Measurements from ENCODE around the gene GHDC. TPM values are rescaled to one million over a fixed set of nuclear protein-coding genes. Genes with fewer than 3 reads are reported as not detected.

Gene GHDC
- total RNA-seq, 1 experiment from 2014 or later = 7.5 TPM

DNA sequence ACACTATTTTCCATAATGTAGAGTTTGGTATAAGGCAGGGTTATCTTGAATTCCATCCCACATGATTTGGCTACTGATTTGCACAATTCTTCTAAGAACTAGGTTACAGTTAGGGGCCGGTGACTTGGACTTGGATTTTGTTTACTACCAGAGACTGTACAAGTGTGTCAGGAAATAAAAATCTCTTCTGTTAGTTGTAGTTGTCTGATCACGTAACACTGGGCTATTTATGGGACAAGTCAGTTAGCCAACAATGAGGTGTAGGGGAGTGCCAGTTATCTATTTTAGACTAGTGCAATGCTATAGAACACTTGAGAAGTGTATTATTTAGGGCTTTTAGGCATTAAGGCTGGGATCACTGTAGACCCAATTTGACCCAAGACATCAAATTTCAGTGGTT is 39.7 kb upstream of the GHDC start (continued):
- TF ChIP-seq, protein P1, sequence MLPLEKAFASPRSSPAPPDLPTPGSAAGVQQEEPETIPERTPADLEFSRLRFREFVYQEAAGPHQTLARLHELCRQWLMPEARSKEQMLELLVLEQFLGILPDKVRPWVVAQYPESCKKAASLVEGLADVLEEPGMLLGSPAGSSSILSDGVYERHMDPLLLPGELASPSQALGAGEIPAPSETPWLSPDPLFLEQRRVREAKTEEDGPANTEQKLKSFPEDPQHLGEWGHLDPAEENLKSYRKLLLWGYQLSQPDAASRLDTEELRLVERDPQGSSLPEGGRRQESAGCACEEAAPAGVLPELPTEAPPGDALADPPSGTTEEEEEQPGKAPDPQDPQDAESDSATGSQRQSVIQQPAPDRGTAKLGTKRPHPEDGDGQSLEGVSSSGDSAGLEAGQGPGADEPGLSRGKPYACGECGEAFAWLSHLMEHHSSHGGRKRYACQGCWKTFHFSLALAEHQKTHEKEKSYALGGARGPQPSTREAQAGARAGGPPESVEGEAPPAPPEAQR (CRISPR knock-in tag; IDR thresholded peaks at IDR 0.05) = no peak
- TF ChIP-seq, protein P2, sequence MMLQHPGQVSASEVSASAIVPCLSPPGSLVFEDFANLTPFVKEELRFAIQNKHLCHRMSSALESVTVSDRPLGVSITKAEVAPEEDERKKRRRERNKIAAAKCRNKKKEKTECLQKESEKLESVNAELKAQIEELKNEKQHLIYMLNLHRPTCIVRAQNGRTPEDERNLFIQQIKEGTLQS (CRISPR knock-in tag; conservative IDR thresholded peaks at IDR 0.05) = no peak
- no peak for TF ChIP-seq SMAD3 (CRISPR knock-in tag; IDR thresholded peaks at IDR 0.05; ENCODE audit: borderline replicate concordance)

DNA sequence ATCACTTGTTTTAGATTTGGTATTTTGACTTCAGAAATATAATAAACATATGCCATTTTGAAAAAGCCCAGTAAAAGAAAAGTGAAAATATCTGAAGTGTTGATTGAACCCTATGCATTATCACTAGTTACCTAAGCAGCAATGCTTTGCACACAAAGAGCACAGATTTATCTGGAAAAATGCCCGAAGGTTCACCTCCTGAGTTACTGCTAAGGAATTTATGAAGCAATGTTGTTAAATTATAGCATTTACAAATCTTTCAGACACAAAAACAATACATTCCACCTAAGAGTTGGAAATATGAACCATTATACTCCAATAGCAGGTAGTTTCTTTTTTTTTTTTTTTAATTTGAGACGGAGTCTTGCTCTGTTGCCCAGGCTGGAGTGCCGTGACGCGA is 38.9 kb upstream of the GHDC start:
- ChIA-PET CTCF (interaction anchor here (2.8 kb wide), 1 partner anchor 11 kb away, joined by 13 read pairs; no protein-coding TSS in a partner anchor), POLR2A (no interaction called here)
- Mint-ChIP-seq H3K27ac (no peak overlapping the region), H3K4me1 (no peaks in the 10 kb centered on the region), H3K27me3 (ENCODE audit: low read depth) (no peaks in the 10 kb centered on the region), H3K9me3 (no peaks in the 10 kb centered on the region), H3K36me3 (no peaks in the 10 kb centered on the region), H3K4me3 (no peak overlapping the region)
- ATAC-seq = no peak
- TF ChIP-seq SMAD3 (CRISPR knock-in tag; IDR thresholded peaks at IDR 0.05; ENCODE audit: borderline replicate concordance) (no peak), GABPB1 (CRISPR knock-in tag; IDR thresholded peaks at IDR 0.05) (no peak), MXD4 (CRISPR knock-in tag; IDR thresholded peaks at IDR 0.05; ENCODE audit: borderline replicate concordance) (no peak), ZNF232 (CRISPR knock-in tag; IDR thresholded peaks at IDR 0.05) (no peak), ZNF219 (CRISPR knock-in tag; IDR thresholded peaks at IDR 0.05; ENCODE audit: borderline replicate concordance) (no peak), ELF4 (CRISPR knock-in tag; IDR thresholded peaks at IDR 0.05; ENCODE audit: low read depth) (no peak), GRHL2 (CRISPR knock-in tag; IDR thresholded peaks at IDR 0.05; ENCODE audit: insufficient replicate concordance, severe bottlenecking) (no peak), TP53 (CRISPR knock-in tag; IDR thresholded peaks at IDR 0.05) (no peak), CREB1 (CRISPR knock-in tag; IDR thresholded peaks at IDR 0.05) (no peak)
- TF ChIP-seq, protein P3, sequence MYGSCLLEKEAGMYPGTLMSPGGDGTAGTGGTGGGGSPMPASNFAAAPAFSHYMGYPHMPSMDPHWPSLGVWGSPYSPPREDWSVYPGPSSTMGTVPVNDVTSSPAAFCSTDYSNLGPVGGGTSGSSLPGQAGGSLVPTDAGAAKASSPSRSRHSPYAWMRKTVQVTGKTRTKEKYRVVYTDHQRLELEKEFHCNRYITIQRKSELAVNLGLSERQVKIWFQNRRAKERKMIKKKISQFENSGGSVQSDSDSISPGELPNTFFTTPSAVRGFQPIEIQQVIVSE (CRISPR knock-in tag; IDR thresholded peaks at IDR 0.05; ENCODE audit: borderline replicate concordance) = no peak
- TF ChIP-seq, protein P4, sequence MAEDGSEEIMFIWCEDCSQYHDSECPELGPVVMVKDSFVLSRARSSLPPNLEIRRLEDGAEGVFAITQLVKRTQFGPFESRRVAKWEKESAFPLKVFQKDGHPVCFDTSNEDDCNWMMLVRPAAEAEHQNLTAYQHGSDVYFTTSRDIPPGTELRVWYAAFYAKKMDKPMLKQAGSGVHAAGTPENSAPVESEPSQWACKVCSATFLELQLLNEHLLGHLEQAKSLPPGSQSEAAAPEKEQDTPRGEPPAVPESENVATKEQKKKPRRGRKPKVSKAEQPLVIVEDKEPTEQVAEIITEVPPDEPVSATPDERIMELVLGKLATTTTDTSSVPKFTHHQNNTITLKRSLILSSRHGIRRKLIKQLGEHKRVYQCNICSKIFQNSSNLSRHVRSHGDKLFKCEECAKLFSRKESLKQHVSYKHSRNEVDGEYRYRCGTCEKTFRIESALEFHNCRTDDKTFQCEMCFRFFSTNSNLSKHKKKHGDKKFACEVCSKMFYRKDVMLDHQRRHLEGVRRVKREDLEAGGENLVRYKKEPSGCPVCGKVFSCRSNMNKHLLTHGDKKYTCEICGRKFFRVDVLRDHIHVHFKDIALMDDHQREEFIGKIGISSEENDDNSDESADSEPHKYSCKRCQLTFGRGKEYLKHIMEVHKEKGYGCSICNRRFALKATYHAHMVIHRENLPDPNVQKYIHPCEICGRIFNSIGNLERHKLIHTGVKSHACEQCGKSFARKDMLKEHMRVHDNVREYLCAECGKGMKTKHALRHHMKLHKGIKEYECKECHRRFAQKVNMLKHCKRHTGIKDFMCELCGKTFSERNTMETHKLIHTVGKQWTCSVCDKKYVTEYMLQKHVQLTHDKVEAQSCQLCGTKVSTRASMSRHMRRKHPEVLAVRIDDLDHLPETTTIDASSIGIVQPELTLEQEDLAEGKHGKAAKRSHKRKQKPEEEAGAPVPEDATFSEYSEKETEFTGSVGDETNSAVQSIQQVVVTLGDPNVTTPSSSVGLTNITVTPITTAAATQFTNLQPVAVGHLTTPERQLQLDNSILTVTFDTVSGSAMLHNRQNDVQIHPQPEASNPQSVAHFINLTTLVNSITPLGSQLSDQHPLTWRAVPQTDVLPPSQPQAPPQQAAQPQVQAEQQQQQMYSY (CRISPR knock-in tag; IDR thresholded peaks at IDR 0.05) = no peak
- TF ChIP-seq, protein P5, sequence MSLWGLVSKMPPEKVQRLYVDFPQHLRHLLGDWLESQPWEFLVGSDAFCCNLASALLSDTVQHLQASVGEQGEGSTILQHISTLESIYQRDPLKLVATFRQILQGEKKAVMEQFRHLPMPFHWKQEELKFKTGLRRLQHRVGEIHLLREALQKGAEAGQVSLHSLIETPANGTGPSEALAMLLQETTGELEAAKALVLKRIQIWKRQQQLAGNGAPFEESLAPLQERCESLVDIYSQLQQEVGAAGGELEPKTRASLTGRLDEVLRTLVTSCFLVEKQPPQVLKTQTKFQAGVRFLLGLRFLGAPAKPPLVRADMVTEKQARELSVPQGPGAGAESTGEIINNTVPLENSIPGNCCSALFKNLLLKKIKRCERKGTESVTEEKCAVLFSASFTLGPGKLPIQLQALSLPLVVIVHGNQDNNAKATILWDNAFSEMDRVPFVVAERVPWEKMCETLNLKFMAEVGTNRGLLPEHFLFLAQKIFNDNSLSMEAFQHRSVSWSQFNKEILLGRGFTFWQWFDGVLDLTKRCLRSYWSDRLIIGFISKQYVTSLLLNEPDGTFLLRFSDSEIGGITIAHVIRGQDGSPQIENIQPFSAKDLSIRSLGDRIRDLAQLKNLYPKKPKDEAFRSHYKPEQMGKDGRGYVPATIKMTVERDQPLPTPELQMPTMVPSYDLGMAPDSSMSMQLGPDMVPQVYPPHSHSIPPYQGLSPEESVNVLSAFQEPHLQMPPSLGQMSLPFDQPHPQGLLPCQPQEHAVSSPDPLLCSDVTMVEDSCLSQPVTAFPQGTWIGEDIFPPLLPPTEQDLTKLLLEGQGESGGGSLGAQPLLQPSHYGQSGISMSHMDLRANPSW (CRISPR knock-in tag; conservative IDR thresholded peaks at IDR 0.05; ENCODE audit: low read depth) = no peak
- TF ChIP-seq, protein P6, sequence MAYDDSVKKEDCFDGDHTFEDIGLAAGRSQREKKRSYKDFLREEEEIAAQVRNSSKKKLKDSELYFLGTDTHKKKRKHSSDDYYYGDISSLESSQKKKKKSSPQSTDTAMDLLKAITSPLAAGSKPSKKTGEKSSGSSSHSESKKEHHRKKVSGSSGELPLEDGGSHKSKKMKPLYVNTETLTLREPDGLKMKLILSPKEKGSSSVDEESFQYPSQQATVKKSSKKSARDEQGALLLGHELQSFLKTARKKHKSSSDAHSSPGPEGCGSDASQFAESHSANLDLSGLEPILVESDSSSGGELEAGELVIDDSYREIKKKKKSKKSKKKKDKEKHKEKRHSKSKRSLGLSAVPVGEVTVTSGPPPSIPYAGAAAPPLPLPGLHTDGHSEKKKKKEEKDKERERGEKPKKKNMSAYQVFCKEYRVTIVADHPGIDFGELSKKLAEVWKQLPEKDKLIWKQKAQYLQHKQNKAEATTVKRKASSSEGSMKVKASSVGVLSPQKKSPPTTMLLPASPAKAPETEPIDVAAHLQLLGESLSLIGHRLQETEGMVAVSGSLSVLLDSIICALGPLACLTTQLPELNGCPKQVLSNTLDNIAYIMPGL (CRISPR knock-in tag; IDR thresholded peaks at IDR 0.05) = no peak
- DNase-seq (ENCODE audit: low spot score) = no peak

All from WTC11 (cell line).